NB4 (cell line): ENCODE data around the gene TMTC2.

Source experiments
- CTCF ChIP-seq: IDR thresholded peaks from one replicate; pipeline ENCODE4 v1.5.1; 2012; ENCODE audit warnings: low read depth, low read length
- MAX ChIP-seq: IDR thresholded peaks from 2 replicates; pipeline ENCODE4 v1.6.1; 2011; ENCODE audit warnings: low read depth, low read length
- MYC ChIP-seq: IDR thresholded peaks from 2 replicates; pipeline ENCODE4 v1.6.1; 2011; ENCODE audit warnings: low read depth, low read length
- POLR2A ChIP-seq: IDR thresholded peaks from 2 replicates; pipeline ENCODE4 v1.6.1; 2011; ENCODE audit warnings: mild to moderate bottlenecking; ENCODE audit not compliant: insufficient read length; ENCODE audit errors: extremely low read depth

GRCh38 chr12:82973592-82973991 is 286.9 kb downstream of the TMTC2 start:
- no peak for TF ChIP-seq MYC
- TF ChIP-seq CTCF, result no peak
- no peak for TF ChIP-seq POLR2A
- TF ChIP-seq MAX, result no peak
